Activated CD8-positive, alpha-beta memory T cell treated with anti-CD3 and anti-CD28 coated beads, Interleukin-2, amount 10 ng/mL, durations not matched to agents 7 days and 5 days (primary cell): ENCODE data around the gene TNFRSF13B. TPM values are rescaled to one million over a fixed set of nuclear protein-coding genes. Genes with fewer than 3 reads are reported as not detected.

ENCODE experiments used
- ATAC-seq: fragments of 150-1000 bp; cut with Tn5 transposase; one replicate; pipeline ENCODE4 v1.10.0; 2021; ENCODE audit warnings: moderate library complexity
- CTCF ChIA-PET: fragments of 350-600 bp; sonication (Branson Sonifier 250); formaldehyde crosslinking; loops from one replicate; lab custom pipeline; 2021; ENCODE audit warnings: antibody characterized with exemption; lab: Charles Lee
- DNase-seq: peaks from one replicate; pipeline ENCODE4 v3.0.0-alpha.2; 2020
- H3K27ac Mint-ChIP-seq: one replicate; pipeline ENCODE4 v1.8.0; 2021; ENCODE audit warnings: mild to moderate bottlenecking, mixed read lengths
- H3K27me3 Mint-ChIP-seq: one replicate; pipeline ENCODE4 v1.8.0; 2021; ENCODE audit warnings: mixed read lengths
- H3K36me3 Mint-ChIP-seq: one replicate; pipeline ENCODE4 v1.8.0; 2021; ENCODE audit warnings: mild to moderate bottlenecking, mixed read lengths
- H3K4me1 Mint-ChIP-seq: one replicate; pipeline ENCODE4 v1.8.0; 2021; ENCODE audit warnings: mixed read lengths
- H3K4me3 Mint-ChIP-seq: one replicate; pipeline ENCODE4 v1.8.0; 2021; ENCODE audit warnings: mild to moderate bottlenecking, moderate library complexity, mixed read lengths
- H3K9me3 Mint-ChIP-seq: one replicate; pipeline ENCODE4 v1.8.0; 2022; ENCODE audit warnings: low read depth, mixed read lengths
- total RNA-seq, 2 experiments: library from RNA; stranded (reverse); gene quantifications; one replicate each; pipeline ENCODE4 v1.2.3, GENCODE V29; 2021

TNFRSF13B gene
- total RNA-seq, 2 experiments from 2014 or later = not detected

GRCh38 chr17:16932611-16933010, 39.3 kb downstream of the TNFRSF13B start:
- ATAC-seq (no peak), DNase-seq (no peak)
- Mint-ChIP-seq H3K9me3 (no peaks in the 10 kb centered on the region), H3K27me3 (peaks cover 2% of the 10 kb centered on the region), H3K27ac (no peak overlapping the region), H3K4me3 (no peak overlapping the region), H3K36me3 (no peaks in the 10 kb centered on the region), H3K4me1 (no peaks in the 10 kb centered on the region)
- CTCF ChIA-PET = no interaction called here

- DNase-seq = no peak
- Mint-ChIP-seq H3K36me3 (no peaks in the 10 kb centered on the region), H3K27me3 (peaks cover under 1% of the 10 kb centered on the region), H3K9me3 (no peaks in the 10 kb centered on the region), H3K4me1 (no peaks in the 10 kb centered on the region), H3K27ac (no peak overlapping the region), H3K4me3 (no peak overlapping the region)
- CTCF ChIA-PET = no interaction called here
- ATAC-seq = no peak
Measured at GRCh38 chr17:16932156-16932555, 39.8 kb downstream of the TNFRSF13B start.

GRCh38 chr17:16931318-16932060, 40.4 kb downstream of the TNFRSF13B start:
- no peak overlapping the region for H3K27ac Mint-ChIP-seq
- CTCF ChIA-PET = no interaction called here
- H3K4me3 Mint-ChIP-seq = no peak overlapping the region
- no peaks in the 10 kb centered on the region for H3K36me3 Mint-ChIP-seq
- no peak for ATAC-seq
- DNase-seq = no peak
- H3K4me1 Mint-ChIP-seq = no peaks in the 10 kb centered on the region
- no peaks in the 10 kb centered on the region for H3K9me3 Mint-ChIP-seq
- no peaks in the 10 kb centered on the region for H3K27me3 Mint-ChIP-seq

GRCh38 chr17:16930571-16931317, 41.2 kb downstream of the TNFRSF13B start:
- Mint-ChIP-seq H3K9me3 (no peaks in the 10 kb centered on the region), H3K36me3 (no peaks in the 10 kb centered on the region), H3K4me1 (no peaks in the 10 kb centered on the region), H3K27me3 (no peaks in the 10 kb centered on the region), H3K27ac (no peak overlapping the region), H3K4me3 (no peak overlapping the region)
- CTCF ChIA-PET = no interaction called here
- DNase-seq (no peak), ATAC-seq (no peak)

GRCh38 chr17:16929757-16930520, 42.0 kb downstream of the TNFRSF13B start:
- no peaks in the 10 kb centered on the region for H3K36me3 Mint-ChIP-seq
- no peaks in the 10 kb centered on the region for H3K9me3 Mint-ChIP-seq
- H3K27ac Mint-ChIP-seq = no peak overlapping the region
- H3K27me3 Mint-ChIP-seq = no peaks in the 10 kb centered on the region
- H3K4me1 Mint-ChIP-seq = no peaks in the 10 kb centered on the region
- ATAC-seq (no peak), DNase-seq (no peak)
- no peak overlapping the region for H3K4me3 Mint-ChIP-seq
- CTCF ChIA-PET = no interaction called here

- no peaks in the 10 kb centered on the region for H3K36me3 Mint-ChIP-seq
- no peaks in the 10 kb centered on the region for H3K4me1 Mint-ChIP-seq
- no peak overlapping the region for H3K27ac Mint-ChIP-seq
- H3K4me3 Mint-ChIP-seq = no peak overlapping the region
- ATAC-seq (no peak), DNase-seq (no peak)
- H3K27me3 Mint-ChIP-seq = no peaks in the 10 kb centered on the region
- CTCF ChIA-PET = no interaction called here
- H3K9me3 Mint-ChIP-seq = no peaks in the 10 kb centered on the region
Measured at GRCh38 chr17:16929035-16929680, 42.8 kb downstream of the TNFRSF13B start.

- no peak for ATAC-seq
- Mint-ChIP-seq H3K4me1 (no peaks in the 10 kb centered on the region), H3K27ac (no peak overlapping the region)
Measured at GRCh38 chr17:16928406-16929034, 43.4 kb downstream of the TNFRSF13B start.

GRCh38 chr17:16927641-16928321, 44.1 kb downstream of the TNFRSF13B start:
- Mint-ChIP-seq H3K4me3 (no peak overlapping the region), H3K4me1 (no peaks in the 10 kb centered on the region), H3K36me3 (no peaks in the 10 kb centered on the region), H3K9me3 (no peaks in the 10 kb centered on the region), H3K27me3 (no peaks in the 10 kb centered on the region), H3K27ac (no peak overlapping the region)
- DNase-seq (no peak), ATAC-seq (no peak)
- CTCF ChIA-PET = no interaction called here

More at GRCh38 chr17:16928406-16929034, 43.4 kb downstream of the TNFRSF13B start:
- Mint-ChIP-seq H3K9me3 (no peaks in the 10 kb centered on the region), H3K4me3 (no peak overlapping the region), H3K27me3 (no peaks in the 10 kb centered on the region), H3K36me3 (no peaks in the 10 kb centered on the region)
- CTCF ChIA-PET = no interaction called here
- DNase-seq = no peak

GRCh38 chr17:16926571-16927451, 45.1 kb downstream of the TNFRSF13B start:
- CTCF ChIA-PET = no interaction called here
- H3K36me3 Mint-ChIP-seq = no peaks in the 10 kb centered on the region
- H3K9me3 Mint-ChIP-seq = no peaks in the 10 kb centered on the region
- DNase-seq = no peak
- no peaks in the 10 kb centered on the region for H3K27me3 Mint-ChIP-seq
- ATAC-seq = no peak
- H3K4me3 Mint-ChIP-seq = no peak overlapping the region
- H3K27ac Mint-ChIP-seq = no peak overlapping the region
- H3K4me1 Mint-ChIP-seq = no peaks in the 10 kb centered on the region

GRCh38 chr17:16926061-16926511, 45.8 kb downstream of the TNFRSF13B start:
- H3K36me3 Mint-ChIP-seq = no peaks in the 10 kb centered on the region
- no peaks in the 10 kb centered on the region for H3K27me3 Mint-ChIP-seq
- H3K27ac Mint-ChIP-seq = no peak overlapping the region
- ATAC-seq (no peak), DNase-seq (no peak)
- no peaks in the 10 kb centered on the region for H3K9me3 Mint-ChIP-seq
- H3K4me3 Mint-ChIP-seq = no peak overlapping the region
- CTCF ChIA-PET = no interaction called here
- H3K4me1 Mint-ChIP-seq = no peaks in the 10 kb centered on the region

GRCh38 chr17:16925461-16926060, 46.4 kb downstream of the TNFRSF13B start:
- H3K36me3 Mint-ChIP-seq = no peaks in the 10 kb centered on the region

More at GRCh38 chr17:16925461-16926060, 46.4 kb downstream of the TNFRSF13B start:
- DNase-seq (no peak), ATAC-seq (no peak)
- H3K27me3 Mint-ChIP-seq = no peaks in the 10 kb centered on the region
- no peaks in the 10 kb centered on the region for H3K9me3 Mint-ChIP-seq
- H3K4me3 Mint-ChIP-seq = no peak overlapping the region
- CTCF ChIA-PET = no interaction called here
- no peak overlapping the region for H3K27ac Mint-ChIP-seq
- no peaks in the 10 kb centered on the region for H3K4me1 Mint-ChIP-seq
